Left lung (tissue), 10 donors: ENCODE measurements around the gene AKNA. TPM values are rescaled to one million over a fixed set of nuclear protein-coding genes. Genes with fewer than 3 reads are reported as not detected.
A peak's percentile ranks its signal among the peaks of the same experiment; 100 is the strongest.

Experiments
- ATAC-seq: fragments of 200-7000 bp; cut with Tn5 transposase; one replicate; pipeline ENCODE4 v1.9.1; 2020; ENCODE audit warnings: moderate library complexity
- DNase-seq, 4 donors: peaks; one replicate each; pipeline ENCODE4 v3.0.0-alpha.2; 2013 to 2020
- H3K27ac ChIP-seq, 2 donors: fragments of 200-600 bp; sonication (generic) in 1 of 2; one replicate each; pipeline versions ENCODE4 v1.5.0 to v1.8.0; 2020 to 2021
- H3K27me3 ChIP-seq, 2 donors: fragments of 200-600 bp; sonication (generic) in 1 of 2; one replicate each; pipeline versions ENCODE4 v1.5.0 to v1.8.0; 2020 to 2021
- H3K36me3 ChIP-seq, 2 donors: fragments of 200-600 bp; sonication (generic) in 1 of 2; one replicate each; pipeline versions ENCODE4 v1.5.0 to v1.8.0; 2020 to 2021
- H3K4me1 ChIP-seq, 2 donors: fragments of 200-600 bp; one replicate each; pipeline ENCODE4 v1.8.0; 2021
- H3K4me3 ChIP-seq, 2 donors: fragments of 200-600 bp; sonication (generic) in 1 of 2; one replicate each; pipeline versions ENCODE4 v1.5.0 to v1.8.0; 2020 to 2021; ENCODE audit warnings: mild to moderate bottlenecking in 1 of 2
- H3K9me3 ChIP-seq, 2 donors: fragments of 200-600 bp; sonication (generic) in 1 of 2; one replicate each; pipeline versions ENCODE4 v1.5.0 to v1.8.0; 2020 to 2021
- CTCF ChIP-seq, 2 donors: fragments of 200-600 bp; sonication (generic) in 1 of 2; IDR thresholded peaks; one replicate each; pipeline versions ENCODE4 v1.5.0 to v1.8.0; 2021; ENCODE audit warnings: antibody characterized with exemption in 2 of 2
- intact Hi-C, 2 donors: fragments of 100-400 bp; cut with DNase I; formaldehyde crosslinking; loops; one replicate each; pipeline versions ENCODE4 v1.11.2 to v1.14.2; 2022
- polyA plus RNA-seq, 6 donors: library from polyadenylated mRNA; unstranded; fragments of 120-200 nt; gene quantifications; one replicate each; pipeline ENCODE4 v1.2.1, GENCODE V29; 2013; ENCODE audit not compliant: insufficient read length in 6 of 6
- total RNA-seq, 2 donors: library from RNA; stranded (reverse); fragmentation: NEBNext Ultra II Directional; extraction: Animal tissue kit (Norgen Biotek cat#: 25700); gene quantifications; one replicate each; pipeline ENCODE4 v1.2.1, GENCODE V29; 2021
- donor health status: DM: no; HTN: yes; CAD: no.
- donor health status: DM: no; HTN: no; CAD: no.

The AKNA gene
- total and polyA plus RNA-seq, 8 donors, result 25.1 to 55.3 (median 36.7) TPM

- ATAC-seq (no peak), DNase-seq (peak in 1 of 4 donors; percentile 14)
- Histone ChIP-seq H3K9me3 (no peaks in the 10 kb centered on the region), H3K4me3 (no peak overlapping the region), H3K4me1 (peaks cover 7 to 93% of the 10 kb centered on the region in 2 donors), H3K36me3 (peaks cover 0 to 74% of the 10 kb centered on the region in 2 donors), H3K27me3 (no peaks in the 10 kb centered on the region), H3K27ac (peak overlapping the region in 1 of 2 donors; percentile 93)
- intact Hi-C loops, result no loop called here
- no peak for TF ChIP-seq CTCF (IDR thresholded peaks at IDR 0.05)
These were observed 12.2 kb downstream of the AKNA start for GRCh38 chr9:114375386-114376175.

GRCh38 chr9:114374936-114375335 is 12.8 kb downstream of the AKNA start:
- intact Hi-C loops, result no loop called here
- peak in 1 of 4 donors; percentile 21 for DNase-seq
- Histone ChIP-seq H3K27me3 (no peaks in the 10 kb centered on the region), H3K27ac (peak overlapping the region in 1 of 2 donors; percentile 93), H3K36me3 (peaks cover 0 to 68% of the 10 kb centered on the region in 2 donors), H3K4me3 (no peak overlapping the region), H3K4me1 (peaks cover 7 to 93% of the 10 kb centered on the region in 2 donors), H3K9me3 (no peaks in the 10 kb centered on the region)
- no peak for ATAC-seq
- TF ChIP-seq CTCF (IDR thresholded peaks at IDR 0.05), result no peak

- TF ChIP-seq CTCF (IDR thresholded peaks at IDR 0.05), result no peak
- Histone ChIP-seq H3K9me3 (no peaks in the 10 kb centered on the region), H3K36me3 (peaks cover 0 to 60% of the 10 kb centered on the region in 2 donors), H3K4me3 (no peak overlapping the region), H3K27ac (peak overlapping the region in 1 of 2 donors; percentile 93), H3K4me1 (peaks cover 7 to 93% of the 10 kb centered on the region in 2 donors), H3K27me3 (no peaks in the 10 kb centered on the region)
- ATAC-seq (no peak), DNase-seq (peak in 1 of 4 donors; percentile 25)
- intact Hi-C loops, result no loop called here
These were observed 13.6 kb downstream of the AKNA start for GRCh38 chr9:114373960-114374730.

- H3K27ac ChIP-seq, result peak overlapping the region; percentile 41 to 93
- no peak for TF ChIP-seq CTCF (IDR thresholded peaks at IDR 0.05)
- H3K36me3 ChIP-seq, result peaks cover 0 to 56% of the 10 kb centered on the region in 2 donors
- DNase-seq (peak in 2 of 4 donors; percentile 87 to 93), ATAC-seq (peak; percentile 73)
- intact Hi-C loops, result no loop called here
- no peaks in the 10 kb centered on the region for H3K27me3 ChIP-seq
- peaks cover 7 to 92% of the 10 kb centered on the region in 2 donors for H3K4me1 ChIP-seq
- H3K9me3 ChIP-seq, result no peaks in the 10 kb centered on the region
- H3K4me3 ChIP-seq, result peak overlapping the region in 1 of 2 donors; percentile 16
These were observed 14.8 kb downstream of the AKNA start for GRCh38 chr9:114372921-114373448.
